ENCODE results near the gene GP1BB. TPM values are rescaled to one million over a fixed set of nuclear protein-coding genes. Genes with fewer than 3 reads are reported as not detected.

The GP1BB gene
- total and polyA plus RNA-seq, 5 donors from 2014 or later, result 6.4 TPM; not detected in 4

GRCh38 chr22:19729507-19729906 is 6.2 kb downstream of the GP1BB start:
- Histone ChIP-seq H3K27me3 (ENCODE audit: control insufficient read depth, insufficient read depth, low read length) (peaks cover 5% of the 10 kb centered on the region), H3K27ac (ENCODE audit: insufficient read depth, low read length, poor library complexity, severe bottlenecking) (no peak overlapping the region), H3K4me1 (ENCODE audit: control insufficient read depth, insufficient read depth, low read length, poor library complexity, severe bottlenecking) (peaks cover 12% of the 10 kb centered on the region), H3K4me3 (ENCODE audit: low read depth, low read length) (no peak overlapping the region), H3K9me3 (ENCODE audit: control insufficient read depth in 2 of 2, low read length in 2 of 2) (no peaks in the 10 kb centered on the region), H3K36me3 (ENCODE audit: control insufficient read depth, insufficient read depth, low read length) (no peaks in the 10 kb centered on the region)
- Mint-ChIP-seq H3K27ac (no peak overlapping the region), H3K9me3 (no peaks in the 10 kb centered on the region), H3K4me3 (no peak overlapping the region), H3K27me3 (peaks cover 13% of the 10 kb centered on the region), H3K36me3 (no peaks in the 10 kb centered on the region), H3K4me1 (peaks cover 0 to 11% (median 3%) of the 10 kb centered on the region in 4 donors)
- ATAC-seq (ENCODE audit: low read depth in 2 of 2) (no peak), DNase-seq (no peak)

GRCh38 chr22:19730198-19730597 is 6.9 kb downstream of the GP1BB start:
- no peaks in the 10 kb centered on the region for H3K9me3 Mint-ChIP-seq
- H3K27ac Mint-ChIP-seq, result no peak overlapping the region
- H3K4me1 ChIP-seq (ENCODE audit: control insufficient read depth, insufficient read depth, low read length, poor library complexity, severe bottlenecking), result peaks cover 11% of the 10 kb centered on the region
- peaks cover 0 to 6% (median 2%) of the 10 kb centered on the region in 4 donors for H3K4me1 Mint-ChIP-seq
- H3K4me3 ChIP-seq (ENCODE audit: low read depth, low read length), result no peak overlapping the region
- no peaks in the 10 kb centered on the region for H3K36me3 ChIP-seq (ENCODE audit: control insufficient read depth, insufficient read depth, low read length)
- no peaks in the 10 kb centered on the region for H3K36me3 Mint-ChIP-seq
- no peak overlapping the region for H3K27ac ChIP-seq (ENCODE audit: insufficient read depth, low read length, poor library complexity, severe bottlenecking)
- H3K27me3 ChIP-seq (ENCODE audit: control insufficient read depth, insufficient read depth, low read length), result no peaks in the 10 kb centered on the region
- DNase-seq, result no peak
- H3K4me3 Mint-ChIP-seq, result peak overlapping the region in 1 of 4 donors; percentile 52
- peaks cover 8% of the 10 kb centered on the region for H3K27me3 Mint-ChIP-seq
- H3K9me3 ChIP-seq (ENCODE audit: control insufficient read depth in 2 of 2, low read length in 2 of 2), result no peaks in the 10 kb centered on the region
- no peak for ATAC-seq (ENCODE audit: low read depth in 2 of 2)

DNA sequence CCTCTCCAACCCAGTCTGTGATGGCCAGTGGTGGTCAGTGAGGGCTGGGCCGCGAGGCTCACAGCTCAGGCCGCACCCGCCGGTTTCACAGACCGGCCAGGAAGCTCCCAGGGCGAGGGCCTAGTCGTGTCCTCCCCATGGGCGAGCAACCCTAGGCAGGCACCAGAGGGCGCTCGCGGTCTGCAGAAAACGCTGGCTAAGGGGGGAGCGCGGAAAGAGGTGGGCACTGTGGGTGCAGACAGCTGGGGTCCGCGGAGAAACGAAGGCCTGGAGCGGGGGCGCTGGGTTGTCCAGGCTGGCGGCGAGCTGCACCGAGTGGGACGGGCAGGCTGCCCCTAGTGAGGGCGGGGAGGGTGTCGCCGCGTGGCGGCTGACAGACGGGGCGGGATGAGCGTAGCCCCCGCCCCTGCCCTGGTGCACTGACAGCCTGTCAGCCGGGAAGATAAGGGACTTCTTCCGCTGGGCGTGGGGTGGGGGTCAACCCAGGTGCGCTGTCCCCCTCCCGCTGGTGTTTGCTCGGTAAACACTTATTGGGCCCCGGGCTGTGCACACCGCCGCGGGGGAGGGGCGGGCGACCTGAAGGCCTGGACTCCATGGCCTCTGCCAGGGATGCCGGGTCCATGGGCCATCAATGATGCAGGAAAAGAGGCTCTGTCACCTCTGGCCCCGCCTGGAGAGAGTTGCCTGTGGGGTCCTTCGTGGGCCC is 7.5 kb downstream of the GP1BB start:
- Mint-ChIP-seq H3K4me1 (peaks cover 0 to 6% (median 1%) of the 10 kb centered on the region in 4 donors), H3K9me3 (no peaks in the 10 kb centered on the region), H3K27ac (peak overlapping the region in 1 of 3 donors; percentile 51), H3K27me3 (peaks cover 8% of the 10 kb centered on the region), H3K4me3 (peak overlapping the region; percentile 52 to 89 (median 85)), H3K36me3 (no peaks in the 10 kb centered on the region)
- no peaks in the 10 kb centered on the region for H3K27me3 ChIP-seq (ENCODE audit: control insufficient read depth, insufficient read depth, low read length)
- H3K4me3 ChIP-seq (ENCODE audit: low read depth, low read length), result no peak overlapping the region
- H3K36me3 ChIP-seq (ENCODE audit: control insufficient read depth, insufficient read depth, low read length), result no peaks in the 10 kb centered on the region
- DNase-seq (peak; percentile 72 to 81 (median 73)), ATAC-seq (ENCODE audit: low read depth in 2 of 2) (peak; percentile 71 to 86)
- no peak overlapping the region for H3K27ac ChIP-seq (ENCODE audit: insufficient read depth, low read length, poor library complexity, severe bottlenecking)
- peaks cover 11% of the 10 kb centered on the region for H3K4me1 ChIP-seq (ENCODE audit: control insufficient read depth, insufficient read depth, low read length, poor library complexity, severe bottlenecking)
- no peaks in the 10 kb centered on the region for H3K9me3 ChIP-seq (ENCODE audit: control insufficient read depth in 2 of 2, low read length in 2 of 2)

DNA sequence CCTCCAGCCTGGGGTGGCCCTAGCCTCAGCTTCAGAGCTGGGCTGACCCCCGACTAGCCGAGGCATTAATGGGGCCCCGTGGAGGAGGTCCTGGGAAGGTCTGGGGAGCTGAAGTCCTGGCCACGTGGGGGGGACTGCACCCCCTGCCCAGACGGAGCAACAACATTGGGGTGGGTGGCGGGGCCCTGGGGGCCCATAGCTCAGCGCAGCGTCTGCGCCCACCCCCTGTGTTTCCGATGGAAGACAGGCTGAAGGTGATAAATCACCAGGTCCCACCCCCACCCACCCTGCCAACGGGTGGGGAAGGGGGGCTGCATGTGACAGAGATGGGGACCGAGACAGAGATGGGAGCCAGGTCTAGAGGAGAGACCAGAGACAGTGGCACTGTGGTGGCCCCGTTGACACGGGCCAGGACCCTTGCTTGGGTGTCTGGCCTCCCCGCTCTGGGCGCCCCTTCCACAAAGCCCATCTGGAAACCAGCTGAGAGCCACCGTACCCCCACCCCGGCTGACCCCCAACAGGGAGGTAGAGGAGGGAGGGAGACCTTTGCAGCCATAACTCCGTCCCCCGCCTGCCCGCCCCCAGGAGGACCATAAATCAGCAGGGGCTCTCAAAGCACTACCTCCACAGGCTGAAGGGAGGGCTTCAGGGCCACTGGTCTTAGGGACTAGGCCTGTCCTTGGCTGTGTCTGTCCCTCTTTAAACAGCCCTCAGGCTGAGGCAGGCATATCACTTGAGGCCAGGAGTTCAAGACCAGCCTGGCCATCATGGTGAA is 8.2 kb downstream of the GP1BB start:
- Mint-ChIP-seq H3K27me3 (peaks cover 8% of the 10 kb centered on the region), H3K4me1 (peaks cover 0 to 6% (median 1%) of the 10 kb centered on the region in 4 donors), H3K9me3 (no peaks in the 10 kb centered on the region), H3K27ac (no peak overlapping the region), H3K36me3 (no peaks in the 10 kb centered on the region), H3K4me3 (no peak overlapping the region)
- Histone ChIP-seq H3K36me3 (ENCODE audit: control insufficient read depth, insufficient read depth, low read length) (no peaks in the 10 kb centered on the region), H3K27me3 (ENCODE audit: control insufficient read depth, insufficient read depth, low read length) (no peaks in the 10 kb centered on the region), H3K27ac (ENCODE audit: insufficient read depth, low read length, poor library complexity, severe bottlenecking) (no peak overlapping the region), H3K4me1 (ENCODE audit: control insufficient read depth, insufficient read depth, low read length, poor library complexity, severe bottlenecking) (peaks cover 11% of the 10 kb centered on the region), H3K4me3 (ENCODE audit: low read depth, low read length) (no peak overlapping the region), H3K9me3 (ENCODE audit: control insufficient read depth in 2 of 2, low read length in 2 of 2) (no peaks in the 10 kb centered on the region)
- ATAC-seq (ENCODE audit: low read depth in 2 of 2) (no peak), DNase-seq (no peak)

- H3K27me3 Mint-ChIP-seq, result peaks cover 8% of the 10 kb centered on the region
- no peaks in the 10 kb centered on the region for H3K9me3 Mint-ChIP-seq
Observed at GRCh38 chr22:19732403-19733113, 9.2 kb downstream of the GP1BB start.

GRCh38 chr22:19733755-19734154 is 10.4 kb downstream of the GP1BB start:
- no peaks in the 10 kb centered on the region for H3K36me3 Mint-ChIP-seq
- no peak for DNase-seq

More at GRCh38 chr22:19732403-19733113, 9.2 kb downstream of the GP1BB start:
- no peak overlapping the region for H3K27ac ChIP-seq (ENCODE audit: insufficient read depth, low read length, poor library complexity, severe bottlenecking)
- peaks cover 0 to 6% (median 1%) of the 10 kb centered on the region in 4 donors for H3K4me1 Mint-ChIP-seq
- no peak overlapping the region for H3K4me3 Mint-ChIP-seq
- H3K4me1 ChIP-seq (ENCODE audit: control insufficient read depth, insufficient read depth, low read length, poor library complexity, severe bottlenecking), result peaks cover 11% of the 10 kb centered on the region
- no peaks in the 10 kb centered on the region for H3K36me3 Mint-ChIP-seq
- ATAC-seq (ENCODE audit: low read depth in 2 of 2), result no peak
- no peaks in the 10 kb centered on the region for H3K9me3 ChIP-seq (ENCODE audit: control insufficient read depth in 2 of 2, low read length in 2 of 2)
- H3K4me3 ChIP-seq (ENCODE audit: low read depth, low read length), result no peak overlapping the region
- H3K27ac Mint-ChIP-seq, result no peak overlapping the region
- H3K36me3 ChIP-seq (ENCODE audit: control insufficient read depth, insufficient read depth, low read length), result no peaks in the 10 kb centered on the region
- H3K27me3 ChIP-seq (ENCODE audit: control insufficient read depth, insufficient read depth, low read length), result no peaks in the 10 kb centered on the region
- no peak for DNase-seq

GRCh38 chr22:19734163-19734562 is 10.8 kb downstream of the GP1BB start:
- H3K27me3 Mint-ChIP-seq, result peaks cover 4% of the 10 kb centered on the region
- H3K27me3 ChIP-seq (ENCODE audit: control insufficient read depth, insufficient read depth, low read length), result no peaks in the 10 kb centered on the region
- no peak overlapping the region for H3K27ac Mint-ChIP-seq
- DNase-seq, result no peak
- H3K4me1 ChIP-seq (ENCODE audit: control insufficient read depth, insufficient read depth, low read length, poor library complexity, severe bottlenecking), result peaks cover 11% of the 10 kb centered on the region
- no peaks in the 10 kb centered on the region for H3K36me3 Mint-ChIP-seq
- no peak for ATAC-seq (ENCODE audit: low read depth in 2 of 2)
- no peaks in the 10 kb centered on the region for H3K9me3 Mint-ChIP-seq
- no peaks in the 10 kb centered on the region for H3K36me3 ChIP-seq (ENCODE audit: control insufficient read depth, insufficient read depth, low read length)
- no peak overlapping the region for H3K4me3 Mint-ChIP-seq
- H3K9me3 ChIP-seq (ENCODE audit: control insufficient read depth in 2 of 2, low read length in 2 of 2), result no peaks in the 10 kb centered on the region
- peaks cover 0 to 6% (median 1%) of the 10 kb centered on the region in 4 donors for H3K4me1 Mint-ChIP-seq
- no peak overlapping the region for H3K27ac ChIP-seq (ENCODE audit: insufficient read depth, low read length, poor library complexity, severe bottlenecking)
- H3K4me3 ChIP-seq (ENCODE audit: low read depth, low read length), result no peak overlapping the region

More at GRCh38 chr22:19733755-19734154, 10.4 kb downstream of the GP1BB start:
- Histone ChIP-seq H3K27ac (ENCODE audit: insufficient read depth, low read length, poor library complexity, severe bottlenecking) (no peak overlapping the region), H3K36me3 (ENCODE audit: control insufficient read depth, insufficient read depth, low read length) (no peaks in the 10 kb centered on the region), H3K4me3 (ENCODE audit: low read depth, low read length) (no peak overlapping the region), H3K4me1 (ENCODE audit: control insufficient read depth, insufficient read depth, low read length, poor library complexity, severe bottlenecking) (peaks cover 11% of the 10 kb centered on the region), H3K9me3 (ENCODE audit: control insufficient read depth in 2 of 2, low read length in 2 of 2) (no peaks in the 10 kb centered on the region), H3K27me3 (ENCODE audit: control insufficient read depth, insufficient read depth, low read length) (no peaks in the 10 kb centered on the region)
- Mint-ChIP-seq H3K27ac (no peak overlapping the region), H3K9me3 (no peaks in the 10 kb centered on the region), H3K4me1 (peaks cover 0 to 6% (median 1%) of the 10 kb centered on the region in 4 donors), H3K27me3 (peaks cover 4% of the 10 kb centered on the region), H3K4me3 (no peak overlapping the region)
- no peak for ATAC-seq (ENCODE audit: low read depth in 2 of 2)
